HepG2 (cell line): ENCODE results near the gene SUSD6. TPM values are rescaled to one million over a fixed set of nuclear protein-coding genes. Genes with fewer than 3 reads are reported as not detected.
"Not testable (repeated sequence)": the region's sequence is repeated elsewhere in the genome, so short reads cannot be mapped to it uniquely, and the experiment has no call there.

ENCODE experiments used
- ATAC-seq: fragments of 200-7000 bp; cut with Tn5 transposase; 3 replicates; pipeline ENCODE4 v1.9.1; 2020; ENCODE audit warnings: mild to moderate bottlenecking, moderate library complexity
- BruUV-seq: library from RNA; stranded (reverse); fragments of 400-500 nt; replicated peaks from 2 replicates; lab custom pipeline; 2021; lab: Mats Ljungman, UMichigan
- CTCF ChIA-PET: fragments of 300-600 bp; formaldehyde crosslinking; extraction: SDS; loops from one replicate; lab custom pipeline; 2021; ENCODE audit warnings: low total read pairs, inconsistent platforms, low intra/inter-chr PET ratio; lab: Yijun Ruan, JAX
- POLR2A ChIA-PET: fragments of 350-600 bp; sonication (Branson Sonifier 250); formaldehyde crosslinking; loops from one replicate; lab custom pipeline; 2020; ENCODE audit warnings: antibody characterized with exemption, inconsistent platforms; lab: Yijun Ruan, JAX
- DNase-seq: peaks from one replicate; pipeline ENCODE4 v3.0.0-alpha.2; 2015; ENCODE audit warnings: low spot score
- FAIRE-seq: peaks from 3 replicates; lab custom pipeline; 2011; peaks lifted over from hg19 to GRCh38; lab: Jason Lieb, UNC
- H2AFZ ChIP-seq: one replicate; pipeline ENCODE4 v1.6.1; 2011; ENCODE audit warnings: low read length, inconsistent platforms
- H3K27ac ChIP-seq: fragments of 300-600 bp; 3 replicates; pipeline ENCODE4 v1.8.0; 2011; ENCODE audit warnings: mixed run types, mild to moderate bottlenecking, mixed read lengths, low read length, inconsistent platforms; ENCODE audit not compliant: insufficient read depth; ENCODE audit errors: extremely low read length
- H3K27me3 ChIP-seq, 2 experiments: fragments of 200-600 bp in 1 of 2; 2 replicates in 1 of 2; 3 replicates in 1 of 2; pipeline versions ENCODE4 v1.6.0 to v1.8.0; 2011; ENCODE audit warnings: low read length in 2 of 2, mild to moderate bottlenecking in 2 of 2, moderate library complexity in 2 of 2, inconsistent platforms in 1 of 2; ENCODE audit not compliant: insufficient read depth in 2 of 2, control insufficient read depth in 1 of 2
- H3K36me3 ChIP-seq, 2 experiments: fragments of 200-600 bp in 1 of 2; replicated peaks in 1 of 2; 2 replicates in 1 of 2; 3 replicates in 1 of 2; pipeline versions ENCODE4 v1.5.1 to v1.8.0; 2011; ENCODE audit warnings: low read length in 2 of 2, inconsistent platforms in 1 of 2; ENCODE audit not compliant: insufficient read depth in 2 of 2, control insufficient read depth in 1 of 2
- H3K4me1 ChIP-seq: 2 replicates; pipeline ENCODE4 v1.5.1; 2012; ENCODE audit warnings: low read length, inconsistent platforms; ENCODE audit not compliant: insufficient read depth
- H3K4me2 ChIP-seq: 2 replicates; pipeline ENCODE4 v1.6.0; 2011; ENCODE audit warnings: low read depth, low read length, inconsistent platforms
- H3K4me3 ChIP-seq, 3 experiments: fragments of 200-600 bp in 1 of 3; sonication (generic), shearing (Covaris generic) in 1 of 3; replicated peaks in 1 of 3; 2 replicates each; pipeline ENCODE4 v1.5.1; 2011 to 2016; ENCODE audit warnings: low read length in 3 of 3, inconsistent platforms in 2 of 3, low read depth in 2 of 3, mild to moderate bottlenecking in 2 of 3, control low read depth in 1 of 3, mixed read lengths in 1 of 3; ENCODE audit not compliant: insufficient read depth in 1 of 3
- H3K79me2 ChIP-seq: one replicate; pipeline ENCODE4 v1.6.1; 2011; ENCODE audit warnings: low read length, inconsistent platforms; ENCODE audit not compliant: insufficient read depth
- H3K9ac ChIP-seq: 2 replicates; pipeline ENCODE4 v1.6.0; 2011; ENCODE audit warnings: mild to moderate bottlenecking, low read depth, low read length, inconsistent platforms; ENCODE audit not compliant: insufficient read depth
- H3K9me3 ChIP-seq: 2 replicates; pipeline ENCODE4 v1.5.1; 2012; ENCODE audit warnings: mild to moderate bottlenecking, low read length
- H4K20me1 ChIP-seq: 2 replicates; pipeline ENCODE4 v1.6.0; 2011; ENCODE audit warnings: inconsistent platforms, mild to moderate bottlenecking, low read length, moderate library complexity; ENCODE audit not compliant: insufficient read depth
- GABPA ChIP-seq, 2 experiments: IDR thresholded peaks; 2 replicates each; pipeline ENCODE4 v1.6.1; 2011 to 2016; ENCODE audit warnings: low read depth in 2 of 2, low read length in 1 of 2, missing biosample characterization in 1 of 2, missing genetic modification characterization in 1 of 2
- HIVEP1 ChIP-seq: sonication (generic); formaldehyde crosslinking; IDR thresholded peaks from 2 replicates; pipeline ENCODE4 v1.4.0; 2020; ENCODE audit warnings: mild to moderate bottlenecking, missing genetic modification reagents
- RFX5 ChIP-seq: IDR thresholded peaks from 2 replicates; pipeline ENCODE4 v1.6.1; 2011; ENCODE audit warnings: low read depth, low read length, improper control_type of control experiment
- TOE1 ChIP-seq: sonication (generic); formaldehyde crosslinking; IDR thresholded peaks from 2 replicates; pipeline ENCODE4 v1.4.0; 2020; ENCODE audit warnings: mild to moderate bottlenecking, missing genetic modification reagents
- ZNF34 ChIP-seq: sonication (generic); formaldehyde crosslinking; IDR thresholded peaks from 2 replicates; pipeline ENCODE4 v1.4.0; 2020; ENCODE audit warnings: mild to moderate bottlenecking, missing genetic modification reagents, borderline replicate concordance
- WGBS: methylation state at CpG from one replicate; pipeline ENCODE4 v1.1.6; 2017; ENCODE audit warnings: low lambda C conversion rate; 5-methylcytosine and 5-hydroxymethylcytosine counted together
- in situ Hi-C: cut with HindIII; loops from 2 replicates; pipeline ENCODE4 v1.10.0; 2017; ENCODE audit warnings: low pct_unique_long_range_greater_than_20kb; ENCODE audit not compliant: extremely low pct_ligation_motif_present
- intact Hi-C: fragments of 100-400 bp; cut with micrococcal nuclease; formaldehyde crosslinking; loops from one replicate; pipeline ENCODE4 v1.10.0; 2022; ENCODE audit not compliant: unreplicated experiment
- polyA plus RNA-seq, 8 experiments: library from polyadenylated mRNA; depleted of rRNA in 3 of 8; stranded (reverse) in 7 of 8; unstranded in 1 of 8; fragments of >200 nt; fragmentation: Illumina TruSeq in 4 of 8; extraction: Trizol in 4 of 8; gene quantifications; 2 replicates each; pipeline versions ENCODE4 v1.2.1 to v1.2.3, GENCODE V29; 2011 to 2016; ENCODE audit warnings: low read depth in 4 of 8, missing spikeins in 1 of 8, mixed read lengths in 1 of 8; ENCODE audit not compliant: insufficient read depth in 1 of 8
- total RNA-seq, 5 experiments: library from RNA; depleted of rRNA; stranded (reverse); fragments of >200 nt; fragmentation: Illumina TruSeq; extraction: Trizol; gene quantifications; 2 replicates each; pipeline ENCODE4 v1.2.3, GENCODE V29; 2016; ENCODE audit warnings: low read depth in 1 of 5
- TF ChIP-seq, protein P1 (sequence below): sonication (generic); formaldehyde crosslinking; IDR thresholded peaks from 2 replicates; pipeline ENCODE4 v1.4.0; 2020; ENCODE audit warnings: missing genetic modification reagents, borderline replicate concordance
- TF ChIP-seq, protein P2 (sequence below): sonication (generic); formaldehyde crosslinking; IDR thresholded peaks from 2 replicates; pipeline ENCODE4 v1.5.0; 2020; ENCODE audit warnings: mild to moderate bottlenecking, missing genetic modification reagents

SUSD6 gene
- total and polyA plus RNA-seq, 2 of the 13 experiments (the other 11 are each of a cell fraction or from before 2014, with no cell fraction given) = 7.2 to 7.4 TPM

- TF ChIP-seq, protein P1, sequence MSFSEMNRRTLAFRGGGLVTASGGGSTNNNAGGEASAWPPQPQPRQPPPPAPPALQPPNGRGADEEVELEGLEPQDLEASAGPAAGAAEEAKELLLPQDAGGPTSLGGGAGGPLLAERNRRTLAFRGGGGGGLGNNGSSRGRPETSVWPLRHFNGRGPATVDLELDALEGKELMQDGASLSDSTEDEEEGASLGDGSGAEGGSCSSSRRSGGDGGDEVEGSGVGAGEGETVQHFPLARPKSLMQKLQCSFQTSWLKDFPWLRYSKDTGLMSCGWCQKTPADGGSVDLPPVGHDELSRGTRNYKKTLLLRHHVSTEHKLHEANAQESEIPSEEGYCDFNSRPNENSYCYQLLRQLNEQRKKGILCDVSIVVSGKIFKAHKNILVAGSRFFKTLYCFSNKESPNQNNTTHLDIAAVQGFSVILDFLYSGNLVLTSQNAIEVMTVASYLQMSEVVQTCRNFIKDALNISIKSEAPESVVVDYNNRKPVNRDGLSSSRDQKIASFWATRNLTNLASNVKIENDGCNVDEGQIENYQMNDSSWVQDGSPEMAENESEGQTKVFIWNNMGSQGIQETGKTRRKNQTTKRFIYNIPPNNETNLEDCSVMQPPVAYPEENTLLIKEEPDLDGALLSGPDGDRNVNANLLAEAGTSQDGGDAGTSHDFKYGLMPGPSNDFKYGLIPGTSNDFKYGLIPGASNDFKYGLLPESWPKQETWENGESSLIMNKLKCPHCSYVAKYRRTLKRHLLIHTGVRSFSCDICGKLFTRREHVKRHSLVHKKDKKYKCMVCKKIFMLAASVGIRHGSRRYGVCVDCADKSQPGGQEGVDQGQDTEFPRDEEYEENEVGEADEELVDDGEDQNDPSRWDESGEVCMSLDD = no peak
These were observed 115.5 kb downstream of the SUSD6 start (continued) for GRCh38 chr14:69726761-69727511.

- Histone ChIP-seq H3K4me3 (peak overlapping the region in 1 of 3 experiments; percentile 70; a peak in 2 of 6 replicates), H3K9ac (no peak overlapping the region), H3K27ac (no peak overlapping the region), H3K4me2 (peak overlapping the region; percentile 92), H4K20me1 (no peaks in the 10 kb centered on the region), H3K36me3 (no peaks in the 10 kb centered on the region), H3K9me3 (no peaks in the 10 kb centered on the region), H3K27me3 (peaks cover 0 to 4% of the 10 kb centered on the region in 2 experiments; a peak in 4 of 5 replicates), H2AFZ (peak overlapping the region; percentile 37), H3K79me2 (no peaks in the 10 kb centered on the region), H3K4me1 (peaks cover 35% of the 10 kb centered on the region)
- TF ChIP-seq, protein P2, sequence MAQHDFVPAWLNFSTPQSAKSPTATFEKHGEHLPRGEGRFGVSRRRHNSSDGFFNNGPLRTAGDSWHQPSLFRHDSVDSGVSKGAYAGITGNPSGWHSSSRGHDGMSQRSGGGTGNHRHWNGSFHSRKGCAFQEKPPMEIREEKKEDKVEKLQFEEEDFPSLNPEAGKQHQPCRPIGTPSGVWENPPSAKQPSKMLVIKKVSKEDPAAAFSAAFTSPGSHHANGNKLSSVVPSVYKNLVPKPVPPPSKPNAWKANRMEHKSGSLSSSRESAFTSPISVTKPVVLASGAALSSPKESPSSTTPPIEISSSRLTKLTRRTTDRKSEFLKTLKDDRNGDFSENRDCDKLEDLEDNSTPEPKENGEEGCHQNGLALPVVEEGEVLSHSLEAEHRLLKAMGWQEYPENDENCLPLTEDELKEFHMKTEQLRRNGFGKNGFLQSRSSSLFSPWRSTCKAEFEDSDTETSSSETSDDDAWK = no peak
- TF ChIP-seq HIVEP1 (CRISPR knock-in tag) (no peak), GABPA (IDR thresholded peaks at IDR 0.05; ENCODE audit: low read depth, low read length) (no peak), GABPA (CRISPR knock-in tag; IDR thresholded peaks at IDR 0.05; ENCODE audit: low read depth) (no peak), RFX5 (peak; percentile 82), TOE1 (CRISPR knock-in tag) (no peak), ZNF34 (CRISPR knock-in tag) (no peak)
- ChIA-PET CTCF (interaction anchor here (1.3 to 3.9 kb wide), 3 partner anchors 124 to 147 kb away, joined by 6 to 34 read pairs (median 33); no protein-coding TSS in a partner anchor), POLR2A (no interaction called here)
- DNase-seq = no peak
- 70% methylated on average over 4 of the region's 4 CpGs for WGBS
- BruUV-seq = no TSS peak
- no peak for FAIRE-seq
- ATAC-seq = no peak; the same call in 2 of the 3 replicates
- in situ Hi-C loops (loop anchor here (5.0 to 10.0 kb wide), 3 partner anchors 121 to 304 kb away; no protein-coding TSS in a partner anchor), intact Hi-C loops (loop anchor here (1.0 kb wide), 1 partner anchor 125 kb away; no protein-coding TSS in a partner anchor)
These were observed 116.5 kb downstream of the SUSD6 start for GRCh38 chr14:69727860-69728259.

DNA sequence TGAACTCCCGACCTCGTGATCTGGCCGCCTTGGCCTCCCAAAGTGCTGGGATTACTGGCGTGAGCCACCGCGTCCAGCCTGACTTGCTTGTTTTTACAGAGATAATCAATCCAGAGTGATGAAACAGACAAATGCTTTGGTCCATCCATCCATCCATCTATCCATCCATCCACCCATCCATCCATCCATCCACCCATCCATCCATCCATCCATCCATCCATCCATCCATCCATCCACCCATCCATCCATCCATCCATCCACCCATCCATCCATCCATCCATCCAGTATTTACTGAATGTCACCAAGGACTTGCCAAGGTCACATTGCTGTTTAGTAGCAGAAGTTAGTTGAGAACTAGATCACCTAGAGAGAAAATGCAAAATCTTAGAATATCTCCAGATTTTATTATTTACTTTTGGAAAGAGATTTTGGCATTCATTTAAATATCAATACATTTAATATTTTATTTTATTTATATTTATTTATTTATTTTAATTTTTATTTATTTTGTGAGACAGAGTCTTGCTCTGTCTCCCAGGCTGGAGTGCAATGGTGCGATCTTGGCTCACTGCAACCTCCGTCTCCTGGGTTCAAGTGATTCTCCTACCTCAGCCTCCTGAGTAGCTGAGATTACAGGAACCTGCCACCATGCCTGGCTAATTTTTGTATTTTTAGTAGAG is 120.7 kb downstream of the SUSD6 start:
- not testable (repeated sequence) for ATAC-seq, H3K9me3 ChIP-seq, H3K36me3 ChIP-seq, H3K4me2 ChIP-seq, H3K9ac ChIP-seq, H3K27me3 ChIP-seq, DNase-seq, H4K20me1 ChIP-seq, FAIRE-seq, BruUV-seq, H3K79me2 ChIP-seq, H2AFZ ChIP-seq, H3K27ac ChIP-seq, H3K4me3 ChIP-seq
- intact Hi-C loops (loop anchor here (1.0 to 5.0 kb wide), 4 partner anchors 81 to 585 kb away; no protein-coding TSS in a partner anchor), in situ Hi-C loops (loop anchor here (10.0 kb wide), 1 partner anchor 583 kb away; no protein-coding TSS in a partner anchor)
- ChIA-PET CTCF (interaction anchor here (1.6 to 2.3 kb wide), 3 partner anchors 86 to 296 kb away, joined by 4 to 9 read pairs (median 6); no protein-coding TSS in a partner anchor), POLR2A (interaction anchor here (0.7 to 2.3 kb wide), 2 partner anchors 35 to 190 kb away, joined by 4 to 11 read pairs; partner anchors contain the start of gene SRSF5)
- peaks cover 26% of the 10 kb centered on the region for H3K4me1 ChIP-seq
- 61% methylated on average over 8 of the region's 8 CpGs for WGBS
